Measurements from ENCODE around the gene KCNK7. TPM values are rescaled to one million over a fixed set of nuclear protein-coding genes. Genes with fewer than 3 reads are reported as not detected.

KCNK7 gene
- total RNA-seq, 4 donors from 2014 or later: 1.5 to 3.5 (median 2.5) TPM; not detected in 1

- TF ChIP-seq CTCF (IDR thresholded peaks at IDR 0.05) (peak in 2 of 6 experiments; percentile 5 to 9), POLR2A (IDR thresholded peaks at IDR 0.05) (peak in 1 of 2 donors; percentile 74)
- Histone ChIP-seq H3K4me3 (peak within 1 kb of the TSS; percentile 77 to 96 (median 87)), H3K4me1 (peaks cover 8 to 68% (median 41%) of the 10 kb centered on the region in 4 donors), H3K36me3 (no peaks in the 10 kb centered on the region), H3K9me3 (no peaks in the 10 kb centered on the region), H3K27ac (peak within 1 kb of the TSS; percentile 90 to 97 (median 94)), H3K27me3 (no peaks in the 10 kb centered on the region)
- DNase-seq: peak; percentile 95 to 97 (median 95)
Measured at GRCh38 chr11:65572356-65573051, 23.1 kb downstream of the KCNK7 start, which contains the start of gene FAM89B. FAM89B (plus strand) TSS chr11:65572538; CDS start chr11:65572670, 132 bp downstream.

GRCh38 chr11:65571940-65572339, 23.7 kb downstream of the KCNK7 start:
- no peaks in the 10 kb centered on the region for H3K36me3 ChIP-seq
- no peaks in the 10 kb centered on the region for H3K27me3 ChIP-seq
- peak in 1 of 3 donors; percentile 68 for DNase-seq
- peak in 3 of 6 experiments; percentile 39 to 49 (median 46) for TF ChIP-seq CTCF (IDR thresholded peaks at IDR 0.05)
- TF ChIP-seq POLR2A (IDR thresholded peaks at IDR 0.05): no peak
- H3K9me3 ChIP-seq: no peaks in the 10 kb centered on the region
- H3K4me3 ChIP-seq: peak overlapping the region; percentile 77 to 96 (median 87)
- peak overlapping the region; percentile 90 to 97 (median 94) for H3K27ac ChIP-seq
- H3K4me1 ChIP-seq: peaks cover 8 to 62% (median 35%) of the 10 kb centered on the region in 4 donors

- TF ChIP-seq POLR2A (IDR thresholded peaks at IDR 0.05) (no peak), CTCF (IDR thresholded peaks at IDR 0.05) (no peak)
- Histone ChIP-seq H3K27ac (peak overlapping the region; percentile 90 to 97 (median 94)), H3K36me3 (no peaks in the 10 kb centered on the region), H3K4me3 (peak overlapping the region in 3 of 4 donors; percentile 77 to 83 (median 83)), H3K9me3 (no peaks in the 10 kb centered on the region), H3K27me3 (no peaks in the 10 kb centered on the region), H3K4me1 (peaks cover 5 to 62% (median 32%) of the 10 kb centered on the region in 4 donors)
- no peak for DNase-seq
Measured at GRCh38 chr11:65571420-65571819, 24.2 kb downstream of the KCNK7 start.

GRCh38 chr11:65569973-65570918, 25.4 kb downstream of the KCNK7 start, which contains the start of gene ZNRD2:
ZNRD2 (plus strand) TSS chr11:65570477; CDS start chr11:65570492, 15 bp downstream.
- Histone ChIP-seq H3K4me1 (peaks cover 5 to 62% (median 33%) of the 10 kb centered on the region in 4 donors), H3K9me3 (no peaks in the 10 kb centered on the region), H3K4me3 (peak within 1 kb of the TSS; percentile 45 to 83 (median 80)), H3K27me3 (no peaks in the 10 kb centered on the region), H3K27ac (peak within 1 kb of the TSS; percentile 92 to 97 (median 96)), H3K36me3 (no peaks in the 10 kb centered on the region)
- TF ChIP-seq POLR2A (IDR thresholded peaks at IDR 0.05) (peak; percentile 66 to 74), CTCF (IDR thresholded peaks at IDR 0.05) (peak in 5 of 6 experiments; percentile 14 to 50 (median 44))
- peak; percentile 98 to 99 (median 99) for DNase-seq

Measured in Peyer's patch (tissue), 4 donors.